A673 (cell line): Measurements from ENCODE around the gene MED15. TPM values are rescaled to one million over a fixed set of nuclear protein-coding genes. Genes with fewer than 3 reads are reported as not detected.

Source experiments
- BruUV-seq: library from RNA; stranded (reverse); fragments of 400-500 nt; replicated peaks from 2 replicates; lab custom pipeline; 2021; lab: Mats Ljungman, UMichigan
- CTCF ChIA-PET: fragments of 300-600 bp; sonication (Branson Sonifier 250); formaldehyde crosslinking; loops from one replicate; lab custom pipeline; 2022; ENCODE audit warnings: antibody characterized with exemption; lab: Charles Lee
- POLR2A ChIA-PET: fragments of 300-600 bp; sonication (Branson Sonifier 250); formaldehyde crosslinking; loops from one replicate; lab custom pipeline; 2022; ENCODE audit warnings: antibody characterized with exemption; ENCODE audit not compliant: low non-redundant PET; lab: Charles Lee
- DNase-seq: peaks from one replicate; pipeline ENCODE4 v3.0.0-alpha.2; 2015; ENCODE audit warnings: low spot score
- H3K27ac ChIP-seq: fragments of 200-600 bp; sonication (generic); 2 replicates; pipeline ENCODE4 v1.5.1; 2016; ENCODE audit warnings: mixed run types, low read depth, mild to moderate bottlenecking, mixed read lengths, antibody characterized with exemption, low read length; ENCODE audit not compliant: poor library complexity, severe bottlenecking
- H3K27me3 ChIP-seq: fragments of 200-600 bp; sonication (generic); replicated peaks from 2 replicates; pipeline ENCODE4 v1.6.1; 2017; ENCODE audit warnings: mixed run types, low read depth, mild to moderate bottlenecking, mixed read lengths, antibody characterized with exemption, low read length; ENCODE audit not compliant: insufficient read depth, poor library complexity
- H3K36me3 ChIP-seq: fragments of 200-600 bp; sonication (generic); 2 replicates; pipeline ENCODE4 v1.6.1; 2016; ENCODE audit warnings: mixed run types, mild to moderate bottlenecking, mixed read lengths, antibody characterized with exemption, low read length; ENCODE audit not compliant: insufficient read depth, poor library complexity, severe bottlenecking
- H3K4me1 ChIP-seq: fragments of 200-600 bp; sonication (generic); 2 replicates; pipeline ENCODE4 v1.6.1; 2017; ENCODE audit warnings: mixed run types, mild to moderate bottlenecking, mixed read lengths, antibody characterized with exemption, low read length; ENCODE audit not compliant: insufficient read depth, poor library complexity, severe bottlenecking
- H3K4me3 ChIP-seq: fragments of 200-600 bp; sonication (generic); 2 replicates; pipeline ENCODE4 v1.5.1; 2016; ENCODE audit warnings: low read depth, mixed run types, mild to moderate bottlenecking, mixed read lengths, low read length; ENCODE audit not compliant: poor library complexity, severe bottlenecking
- H3K9me3 ChIP-seq: fragments of 200-600 bp; sonication (generic); 2 replicates; pipeline ENCODE4 v1.6.1; 2016; ENCODE audit warnings: mixed run types, low read depth, mild to moderate bottlenecking, mixed read lengths, antibody characterized with exemption, low read length; ENCODE audit not compliant: poor library complexity, severe bottlenecking
- CTCF ChIP-seq: fragments of 300-800, 200-600 bp; sonication (generic); conservative IDR thresholded peaks from 2 replicates; pipeline ENCODE4 v1.5.1; 2017; ENCODE audit warnings: low read depth, mild to moderate bottlenecking, antibody characterized with exemption, low read length, moderate library complexity, mixed read lengths
- EZH2 ChIP-seq: fragments of 200-600 bp; sonication (generic); IDR thresholded peaks from 2 replicates; pipeline ENCODE4 v1.6.1; 2017; ENCODE audit warnings: borderline replicate concordance, low read depth, mild to moderate bottlenecking, mixed read lengths, antibody characterized with exemption, low read length; ENCODE audit not compliant: poor library complexity, severe bottlenecking
- intact Hi-C: fragments of 100-400 bp; cut with micrococcal nuclease; formaldehyde crosslinking; loops from one replicate; pipeline ENCODE4 v1.10.0; 2022; ENCODE audit not compliant: unreplicated experiment
- total RNA-seq: library from RNA; stranded (reverse); gene quantifications from 2 replicates; pipeline ENCODE4 v1.2.3, GENCODE V29; 2021

Gene MED15
- total RNA-seq, 1 experiment from 2014 or later = 96.2 TPM

- no peak overlapping the region for H3K4me3 ChIP-seq
- no peaks in the 10 kb centered on the region for H3K27me3 ChIP-seq
- TF ChIP-seq EZH2 = no peak
- CTCF ChIA-PET = no interaction called here
- no peaks in the 10 kb centered on the region for H3K4me1 ChIP-seq
- H3K27ac ChIP-seq = no peak overlapping the region
- no peaks in the 10 kb centered on the region for H3K9me3 ChIP-seq
- intact Hi-C loops = no loop called here
- POLR2A ChIA-PET = no interaction called here
- no peak for DNase-seq
- no TSS peak for BruUV-seq
- H3K36me3 ChIP-seq = peaks cover 6% of the 10 kb centered on the region
Observed at GRCh38 chr22:20464096-20464614, 43.3 kb upstream of the MED15 start.

- H3K36me3 ChIP-seq = peaks cover 6% of the 10 kb centered on the region
- H3K4me1 ChIP-seq = no peaks in the 10 kb centered on the region
- POLR2A ChIA-PET = no interaction called here
- H3K27me3 ChIP-seq = no peaks in the 10 kb centered on the region
- H3K9me3 ChIP-seq = no peaks in the 10 kb centered on the region
- CTCF ChIA-PET = no interaction called here
- intact Hi-C loops = no loop called here
- DNase-seq = no peak
- TF ChIP-seq CTCF = no peak
- no peak for TF ChIP-seq EZH2
- H3K27ac ChIP-seq = no peak overlapping the region
- no peak overlapping the region for H3K4me3 ChIP-seq
- no TSS peak for BruUV-seq
Observed at GRCh38 chr22:20464912-20465758, 42.3 kb upstream of the MED15 start.

GRCh38 chr22:20465759-20466077 is 41.7 kb upstream of the MED15 start:
- no TSS peak for BruUV-seq
- no peaks in the 10 kb centered on the region for H3K4me1 ChIP-seq
- H3K27ac ChIP-seq = no peak overlapping the region
- no peak for DNase-seq
- TF ChIP-seq CTCF = no peak
- no peak for TF ChIP-seq EZH2
- no peaks in the 10 kb centered on the region for H3K9me3 ChIP-seq
- no peaks in the 10 kb centered on the region for H3K27me3 ChIP-seq
- no peak overlapping the region for H3K4me3 ChIP-seq
- ChIA-PET POLR2A (no interaction called here), CTCF (interaction anchor here (0.7 kb wide), 1 partner anchor 31 kb away, joined by 14 read pairs; no protein-coding TSS in a partner anchor)
- intact Hi-C loops = no loop called here
- H3K36me3 ChIP-seq = peaks cover 6% of the 10 kb centered on the region
